GM20431 (cell line): ENCODE results near the gene POGK.
"Not testable (repeated sequence)": the region's sequence is repeated elsewhere in the genome, so short reads cannot be mapped to it uniquely, and the experiment has no call there.

Experiments used
- in situ Hi-C: fragments of 300-500 bp; cut with MseI, MboI; formaldehyde crosslinking; loops from one replicate; pipeline ENCODE4 v1.15.0; 2020; ENCODE audit warnings: low sequenced_read_pairs; ENCODE audit not compliant: unreplicated experiment

Gene POGK, protein sequence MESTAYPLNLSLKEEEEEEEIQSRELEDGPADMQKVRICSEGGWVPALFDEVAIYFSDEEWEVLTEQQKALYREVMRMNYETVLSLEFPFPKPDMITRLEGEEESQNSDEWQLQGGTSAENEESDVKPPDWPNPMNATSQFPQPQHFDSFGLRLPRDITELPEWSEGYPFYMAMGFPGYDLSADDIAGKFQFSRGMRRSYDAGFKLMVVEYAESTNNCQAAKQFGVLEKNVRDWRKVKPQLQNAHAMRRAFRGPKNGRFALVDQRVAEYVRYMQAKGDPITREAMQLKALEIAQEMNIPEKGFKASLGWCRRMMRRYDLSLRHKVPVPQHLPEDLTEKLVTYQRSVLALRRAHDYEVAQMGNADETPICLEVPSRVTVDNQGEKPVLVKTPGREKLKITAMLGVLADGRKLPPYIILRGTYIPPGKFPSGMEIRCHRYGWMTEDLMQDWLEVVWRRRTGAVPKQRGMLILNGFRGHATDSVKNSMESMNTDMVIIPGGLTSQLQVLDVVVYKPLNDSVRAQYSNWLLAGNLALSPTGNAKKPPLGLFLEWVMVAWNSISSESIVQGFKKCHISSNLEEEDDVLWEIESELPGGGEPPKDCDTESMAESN

DNA sequence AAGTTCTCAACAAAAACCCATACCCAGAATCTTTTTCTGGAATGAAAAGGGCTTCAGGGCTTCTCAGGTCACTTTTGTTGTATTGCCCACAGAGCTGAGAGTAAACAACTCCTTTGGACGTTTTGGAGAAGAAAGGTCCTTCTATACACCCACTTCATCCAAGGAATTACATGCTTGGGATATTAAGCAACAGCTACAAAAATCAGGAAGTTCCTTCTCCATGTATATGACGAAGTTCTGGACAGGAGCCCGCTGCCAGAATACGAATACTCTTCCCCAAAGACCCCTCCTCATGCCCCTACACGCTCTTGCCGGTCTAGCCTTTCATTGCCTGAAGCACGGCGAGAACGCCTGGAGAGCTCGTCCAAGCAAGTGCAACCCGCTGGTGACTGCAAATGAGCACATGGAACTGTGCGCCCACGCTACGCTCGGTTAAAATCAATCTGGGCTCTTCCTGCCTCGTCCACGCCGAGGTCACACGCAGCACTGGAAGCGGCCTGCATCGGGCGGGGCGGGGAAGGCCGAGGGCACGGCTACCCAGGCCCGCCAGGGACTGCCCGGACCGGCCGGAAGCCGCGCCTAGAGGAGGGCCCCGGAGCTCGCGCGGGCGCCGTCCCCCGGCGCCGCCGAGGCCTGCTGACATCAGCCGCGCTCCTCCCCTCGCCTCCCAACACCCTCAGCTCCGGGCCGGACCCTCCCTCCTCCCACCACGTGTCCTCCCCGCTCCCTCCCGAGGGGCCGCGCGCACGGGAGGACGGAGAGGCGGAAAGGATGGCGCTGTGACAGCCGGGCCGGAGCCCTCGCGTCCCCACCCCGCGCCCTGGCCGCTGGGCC is at the start of gene POGK:
POGK (plus strand) TSS at position 710 of the 834 bp plus-strand sequence. CDS start 1,482 bp downstream, outside the sequence.
- in situ Hi-C loops = no loop called here

DNA sequence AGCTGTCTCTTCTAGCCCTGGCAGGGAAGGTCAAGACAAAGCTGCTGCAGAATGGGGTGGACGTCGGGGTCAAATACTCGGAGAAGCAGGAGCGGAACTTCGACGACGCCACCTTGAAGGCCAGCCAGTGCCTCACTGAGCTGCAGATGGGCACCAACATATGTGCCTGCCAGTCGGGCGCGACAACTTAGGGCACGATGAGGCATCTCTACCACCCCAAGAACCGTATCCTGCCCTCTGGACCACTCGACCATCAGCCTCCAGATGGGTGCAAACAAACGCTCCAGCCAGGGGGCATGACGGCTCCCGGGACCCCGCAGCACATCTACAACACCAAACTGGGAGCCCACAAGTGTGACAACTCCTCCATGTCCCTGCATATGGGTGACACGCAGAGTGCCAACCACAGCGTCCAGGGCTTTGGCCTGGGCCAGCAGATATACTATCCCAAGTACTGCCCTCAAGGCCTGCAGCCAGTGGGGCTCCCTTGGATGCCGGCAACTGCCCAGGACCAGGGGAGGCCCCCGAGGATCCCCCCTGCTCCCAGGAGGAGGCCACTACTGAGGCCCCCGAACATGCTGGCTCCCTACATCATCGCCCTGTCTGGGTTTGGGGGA is 42.5 kb upstream of the POGK start:
- in situ Hi-C loops = no loop called here

DNA sequence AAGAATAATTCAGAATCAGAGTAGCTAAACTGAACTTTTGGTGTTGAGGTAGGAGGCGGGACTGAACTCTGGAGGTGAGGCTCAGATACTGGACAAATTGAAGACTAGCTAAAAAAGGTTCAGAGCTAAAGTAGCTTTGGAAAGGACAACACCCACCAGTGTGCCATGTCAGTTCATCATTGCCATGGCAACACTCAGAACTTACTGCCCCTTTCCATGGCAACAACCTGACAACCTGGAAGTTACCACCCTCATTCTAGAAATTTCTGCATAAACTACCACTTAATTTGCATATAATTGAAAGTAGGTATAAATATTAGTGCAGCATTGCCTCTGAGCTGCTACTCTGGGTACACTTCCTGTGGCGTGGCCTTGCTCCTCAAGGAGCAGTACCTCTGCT is 30.3 kb upstream of the POGK start:
- in situ Hi-C loops = no loop called here

- in situ Hi-C loops = no loop called here
These were observed 27.6 kb upstream of the POGK start for GRCh38 chr1:166811691-166812090.

DNA sequence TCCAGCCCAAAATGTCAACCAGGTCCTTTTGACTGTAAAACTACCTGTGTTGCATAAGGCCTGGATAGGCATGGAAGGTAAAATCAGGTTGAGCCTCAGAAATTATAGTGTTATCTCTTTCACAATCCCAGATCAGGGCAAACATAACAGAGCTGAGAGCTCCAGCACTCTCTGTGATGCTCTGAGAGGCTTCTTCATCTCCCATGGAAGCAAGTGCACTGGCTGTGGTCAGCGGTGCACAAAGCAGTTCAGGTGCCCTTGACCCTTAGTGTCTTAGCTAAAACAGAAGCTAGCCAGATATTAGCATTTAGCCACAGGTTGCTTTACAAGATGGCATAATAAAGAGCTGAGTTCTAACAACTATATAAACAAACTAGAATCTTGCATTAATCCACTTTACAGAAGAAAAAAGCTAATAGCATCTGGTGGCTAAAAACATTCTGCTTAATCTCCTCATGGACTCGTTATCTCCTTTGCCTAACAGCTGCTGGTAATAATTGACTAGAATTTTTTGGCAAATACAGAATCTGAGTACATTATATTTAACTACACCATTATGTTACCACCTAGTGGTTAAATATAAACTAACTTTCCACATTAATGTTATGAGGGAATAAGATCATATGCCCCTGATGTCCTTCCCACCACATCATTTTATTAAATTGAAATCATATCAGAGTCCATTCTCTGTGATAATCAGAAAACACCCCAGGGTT is 25.6 kb upstream of the POGK start:
- in situ Hi-C loops = no loop called here

DNA sequence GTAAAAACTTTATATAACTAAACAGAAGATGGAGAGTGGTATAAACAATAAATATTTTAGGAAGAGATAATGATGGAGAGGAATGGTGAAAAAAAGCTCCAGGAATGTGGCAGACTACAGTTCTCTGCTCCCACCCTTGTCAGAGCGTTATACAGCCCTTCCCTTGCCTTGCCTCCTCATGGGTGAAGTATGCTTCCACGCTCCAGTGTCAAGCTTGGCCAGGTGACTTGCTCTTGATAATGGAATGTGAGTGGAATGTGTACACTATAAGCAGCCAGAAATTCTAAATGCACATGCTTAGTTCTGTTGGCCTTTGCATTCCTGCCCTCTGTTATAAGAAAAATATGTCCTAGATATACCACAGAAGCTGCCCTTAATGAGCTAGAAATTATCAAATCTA is 24.7 kb upstream of the POGK start:
- in situ Hi-C loops = no loop called here

- in situ Hi-C loops = no loop called here
These were observed 19.3 kb upstream of the POGK start for GRCh38 chr1:166819974-166820373.

GRCh38 chr1:166822385-166822784 is 16.9 kb upstream of the POGK start:
- in situ Hi-C loops = no loop called here

- in situ Hi-C loops = no loop called here
These were observed 11.8 kb upstream of the POGK start for GRCh38 chr1:166827426-166827825.

DNA sequence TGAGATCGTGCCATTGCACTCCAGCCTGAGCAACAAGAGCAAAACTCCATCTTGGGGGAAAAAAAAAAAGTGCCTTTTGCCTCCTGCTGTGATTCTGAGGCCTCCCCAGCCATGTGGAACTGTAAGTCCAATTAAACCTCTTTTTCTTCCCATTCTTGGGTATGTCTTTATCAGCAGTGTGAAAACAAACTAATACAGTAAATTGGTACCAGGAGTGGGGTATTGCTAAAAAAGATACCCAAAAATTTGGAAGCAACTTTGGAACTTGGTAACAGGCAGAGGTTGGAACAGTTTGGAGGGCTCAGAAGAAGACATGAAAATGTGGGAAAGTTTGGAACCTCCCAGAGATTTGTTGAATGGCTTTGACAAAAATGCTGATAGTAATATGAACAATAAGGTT is 9.5 kb upstream of the POGK start:
- in situ Hi-C loops = not testable (repeated sequence)

DNA sequence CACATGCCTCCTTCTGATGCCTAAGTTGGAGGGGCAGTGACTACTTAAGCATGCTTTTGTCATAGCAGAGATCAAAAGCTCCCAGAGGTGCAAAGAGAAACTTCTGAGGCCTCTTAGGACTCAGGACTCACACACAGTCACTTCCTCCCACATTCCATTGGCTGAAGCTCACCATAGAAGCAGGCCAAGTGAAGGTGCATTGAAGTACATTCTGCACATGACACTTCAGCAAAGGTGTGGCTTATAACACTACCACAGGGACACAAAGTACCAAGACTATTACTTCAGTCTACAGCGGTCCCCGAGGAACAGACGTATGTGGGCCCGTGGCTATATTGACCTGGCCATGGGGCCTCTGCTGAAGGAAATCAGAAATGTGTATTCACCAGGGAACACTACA is 2.5 kb upstream of the POGK start:
- in situ Hi-C loops = no loop called here

DNA sequence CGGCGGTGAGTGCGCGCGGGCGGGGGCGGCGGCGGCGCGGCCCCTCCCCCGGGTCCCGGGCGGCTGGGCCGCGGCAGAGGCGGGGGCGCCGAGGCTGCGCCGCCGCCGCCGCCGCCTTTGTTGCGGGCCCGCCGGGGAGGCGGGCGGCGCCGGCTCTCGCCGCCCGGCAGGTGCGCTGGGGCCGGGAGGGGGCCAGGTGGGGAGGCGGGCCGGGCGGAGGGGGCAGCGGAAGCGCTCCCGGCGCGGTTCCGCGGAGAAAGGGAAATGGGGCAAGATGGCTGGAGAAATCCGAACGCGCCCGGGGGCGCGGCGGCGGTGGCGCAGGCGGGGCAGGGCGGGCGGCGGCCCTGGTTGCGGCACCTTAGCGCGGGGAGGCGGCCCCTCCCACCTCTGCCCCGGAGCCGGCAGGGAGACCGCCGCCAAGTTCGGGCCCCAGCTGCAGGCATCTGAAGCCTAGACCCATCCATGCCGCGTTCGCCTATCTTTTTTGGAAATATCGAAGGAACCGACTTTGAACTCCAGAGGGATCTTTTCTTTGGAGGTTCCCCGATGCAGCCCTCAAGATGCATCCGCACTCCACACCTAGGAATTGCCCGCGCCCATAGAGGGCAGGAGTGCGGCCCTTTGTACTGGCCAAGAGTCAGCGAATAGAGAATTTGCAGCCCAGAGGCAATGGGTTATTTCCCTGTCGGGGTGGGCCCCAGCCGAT is 479 bp downstream of the POGK start:
- in situ Hi-C loops = no loop called here

GRCh38 chr1:166840309-166841274 is 1.3 kb downstream of the POGK start:
- in situ Hi-C loops = no loop called here

GRCh38 chr1:166843322-166843721 is 4.0 kb downstream of the POGK start:
- in situ Hi-C loops = no loop called here

DNA sequence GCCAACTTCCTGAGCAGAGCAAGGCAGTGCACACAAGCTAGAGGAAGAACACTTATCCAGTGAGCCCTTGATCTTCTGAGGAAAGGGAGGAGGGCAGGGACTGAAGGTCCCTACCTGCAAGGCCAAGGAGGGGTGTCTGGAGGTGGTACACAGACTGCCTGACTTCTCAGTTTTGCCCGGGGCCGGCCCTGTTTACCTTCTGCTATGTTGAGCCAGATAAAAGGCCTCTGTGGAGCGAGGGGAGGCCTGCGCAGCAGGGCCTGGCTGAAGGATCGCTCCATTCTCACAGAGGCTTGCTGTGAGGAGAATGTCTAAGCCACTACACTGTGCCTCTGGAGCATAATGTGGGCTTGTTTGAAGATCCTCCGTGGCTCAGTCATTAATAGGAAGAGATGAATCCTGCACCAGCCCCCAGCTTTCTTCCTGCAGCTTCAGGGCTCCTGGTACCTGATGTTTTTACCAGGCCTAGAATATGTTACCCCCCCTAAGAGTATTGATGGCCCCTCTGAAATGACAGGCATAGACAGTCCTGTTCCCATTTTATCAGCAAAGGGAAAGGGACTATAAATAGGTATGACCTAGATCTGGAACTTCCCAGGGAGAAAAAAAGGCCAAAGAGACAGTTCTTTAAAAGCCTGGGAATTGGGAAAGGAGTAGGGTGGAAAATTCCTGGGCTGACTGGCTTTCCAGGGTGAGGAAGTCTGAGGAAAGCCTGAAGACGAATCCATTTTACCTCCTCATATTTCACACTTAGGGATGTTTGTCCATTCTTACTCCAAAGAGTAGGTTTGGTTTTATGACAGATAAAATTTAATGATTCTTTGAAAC is 4.7 kb downstream of the POGK start:
- in situ Hi-C loops = no loop called here

DNA sequence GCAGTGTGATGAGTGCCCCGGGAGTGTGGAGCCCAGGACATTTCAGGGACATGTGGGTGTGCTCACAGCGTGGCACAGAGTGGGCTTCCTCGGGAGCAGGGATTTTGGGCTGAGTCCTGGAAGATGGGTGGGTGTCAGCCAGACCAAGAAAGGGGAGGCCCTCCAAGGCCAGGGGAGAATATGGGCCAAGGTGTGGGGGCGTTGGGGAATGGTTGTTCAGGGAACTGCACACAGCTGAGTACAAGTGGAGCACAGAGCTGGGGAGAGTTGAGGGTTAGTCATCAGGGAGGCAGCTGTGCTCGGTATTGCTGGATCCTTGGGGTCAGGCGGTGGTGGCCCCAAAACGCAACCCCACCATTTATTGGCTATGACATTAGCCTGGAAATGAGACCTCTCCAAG is 5.5 kb downstream of the POGK start:
- in situ Hi-C loops = no loop called here

DNA sequence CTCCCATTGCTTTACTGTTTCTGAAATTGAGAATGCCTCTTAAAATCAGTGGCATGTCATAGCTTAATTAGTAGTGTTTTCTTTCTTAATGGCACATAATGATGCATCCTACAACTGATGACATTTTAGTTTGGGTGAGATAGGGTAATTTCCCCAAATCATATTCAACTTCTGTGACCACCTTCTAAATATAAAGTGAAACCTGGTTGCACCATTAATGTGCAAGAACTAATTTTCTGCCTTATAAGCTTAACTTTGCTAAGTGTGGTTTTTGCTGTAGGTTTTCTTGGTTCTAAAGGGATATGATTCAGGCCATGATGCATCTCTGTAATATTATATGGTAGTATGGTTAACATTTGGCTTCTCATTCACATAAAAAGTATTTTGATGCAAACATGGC is 8.9 kb downstream of the POGK start:
- in situ Hi-C loops = no loop called here
